OCI-LY3 (cell line): ENCODE data around the gene HNF1B.

Source experiments
- H2AFZ ChIP-seq: fragments of 200-600, 300-600 bp; shearing (Covaris generic); 2 replicates; pipeline ENCODE4 v1.6.0; 2014; ENCODE audit warnings: antibody characterized with exemption, low read depth, low read length
- H3K27ac ChIP-seq: fragments of 200-600, 300-600 bp; sonication (generic); 2 replicates; pipeline ENCODE4 v1.5.1; 2014; ENCODE audit warnings: mild to moderate bottlenecking, low read length, moderate library complexity, mixed read lengths
- H3K27me3 ChIP-seq: fragments of 200-600, 300-600 bp; sonication (generic); 2 replicates; pipeline ENCODE4 v1.6.1; 2014; ENCODE audit warnings: low read depth, low read length, mixed read lengths
- H3K36me3 ChIP-seq: fragments of 200-600, 300-600 bp; sonication (generic); replicated peaks from 2 replicates; pipeline ENCODE3; 2014; ENCODE audit warnings: low read depth, low read length, mixed read lengths
- H3K4me1 ChIP-seq: fragments of 300-600, 200-600 bp; sonication (generic); 2 replicates; pipeline ENCODE4 v1.6.1; 2014; ENCODE audit warnings: low read length, mixed read lengths
- H3K4me2 ChIP-seq: fragments of 200-600, 300-600 bp; sonication (generic); 2 replicates; pipeline ENCODE4 v1.6.1; 2014; ENCODE audit warnings: low read length, mixed read lengths
- H3K4me3 ChIP-seq: fragments of 300-600, 200-600 bp; sonication (generic); 2 replicates; pipeline ENCODE4 v1.5.1; 2014; ENCODE audit warnings: antibody characterized with exemption, mild to moderate bottlenecking, low read length, moderate library complexity
- H3K79me2 ChIP-seq: fragments of 300-600, 200-600 bp; shearing (Covaris generic); 2 replicates; pipeline ENCODE4 v1.6.1; 2014; ENCODE audit warnings: mild to moderate bottlenecking, low read length, mixed read lengths
- H3K9ac ChIP-seq: fragments of 300-600, 200-600 bp; shearing (Covaris generic); 2 replicates; pipeline ENCODE4 v1.6.0; 2014; ENCODE audit warnings: mild to moderate bottlenecking, low read length, moderate library complexity
- H3K9me3 ChIP-seq: fragments of 200-600, 300-600 bp; shearing (Covaris generic); 2 replicates; pipeline ENCODE4 v1.6.1; 2014; ENCODE audit warnings: low read length, mixed read lengths; ENCODE audit not compliant: insufficient read depth
- H4K20me1 ChIP-seq: fragments of 200-600, 300-600 bp; sonication (generic); 2 replicates; pipeline ENCODE4 v1.6.1; 2016; ENCODE audit warnings: low read length, mixed read lengths; ENCODE audit not compliant: insufficient read depth
- CTCF ChIP-seq: fragments of 200-600, 300-600 bp; sonication (generic); IDR thresholded peaks from 2 replicates; pipeline ENCODE4 v1.5.1; 2014; ENCODE audit warnings: antibody characterized with exemption, low read length, low read depth
- EZH2phosphoT487 ChIP-seq: fragments of 200-600 bp; shearing (Covaris generic); IDR thresholded peaks from 2 replicates; pipeline ENCODE4 v1.6.1; 2018; ENCODE audit warnings: antibody characterized with exemption, mixed run types, low read depth

The HNF1B gene

DNA sequence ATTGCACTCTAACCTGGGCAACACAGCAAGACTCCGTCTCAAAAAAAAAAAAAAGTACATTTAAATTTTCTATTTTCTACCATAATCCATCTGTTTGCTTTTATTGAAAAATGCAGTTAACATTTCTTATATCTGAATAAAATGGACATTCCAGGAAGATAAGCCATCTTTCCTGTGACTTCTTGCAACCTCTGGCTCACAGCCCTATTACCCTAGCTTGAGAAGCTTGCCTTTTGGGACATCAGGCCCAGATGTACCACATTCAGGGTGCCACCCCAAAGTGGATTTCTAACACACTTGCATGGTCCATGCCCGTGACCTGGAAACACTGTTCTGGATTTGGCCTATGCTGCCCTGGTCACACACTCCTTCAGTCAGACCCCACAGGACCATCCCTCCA, 71.5 kb downstream of the HNF1B start:
- H3K4me3 ChIP-seq, result no peak overlapping the region
- no peak overlapping the region for H3K4me2 ChIP-seq
- H2AFZ ChIP-seq, result no peak overlapping the region
- TF ChIP-seq CTCF, result no peak
- TF ChIP-seq EZH2phosphoT487, result no peak
- H4K20me1 ChIP-seq, result no peaks in the 10 kb centered on the region
- no peaks in the 10 kb centered on the region for H3K79me2 ChIP-seq
- no peak overlapping the region for H3K9ac ChIP-seq
- H3K4me1 ChIP-seq, result no peaks in the 10 kb centered on the region
- no peak overlapping the region for H3K27ac ChIP-seq
- no peaks in the 10 kb centered on the region for H3K9me3 ChIP-seq
- no peaks in the 10 kb centered on the region for H3K36me3 ChIP-seq
- H3K27me3 ChIP-seq, result 0 out of 2 replicates have a peak, but pooled peaks cover 1% of the 10 kb centered on the region

- H3K4me2 ChIP-seq, result no peak overlapping the region
Measured at GRCh38 chr17:37672548-37673078, 72.2 kb downstream of the HNF1B start.

GRCh38 chr17:37671824-37672547, 72.9 kb downstream of the HNF1B start:
- Histone ChIP-seq H4K20me1 (no peaks in the 10 kb centered on the region), H3K79me2 (no peaks in the 10 kb centered on the region), H3K4me2 (no peak overlapping the region), H3K9me3 (no peaks in the 10 kb centered on the region), H3K36me3 (no peaks in the 10 kb centered on the region), H3K27ac (no peak overlapping the region), H3K4me3 (no peak overlapping the region), H3K9ac (no peak overlapping the region), H2AFZ (no peak overlapping the region), H3K4me1 (no peaks in the 10 kb centered on the region), H3K27me3 (0 out of 2 replicates have a peak, but pooled peaks cover 6% of the 10 kb centered on the region)
- TF ChIP-seq EZH2phosphoT487 (no peak), CTCF (no peak)

More at GRCh38 chr17:37672548-37673078, 72.2 kb downstream of the HNF1B start:
- TF ChIP-seq EZH2phosphoT487 (no peak), CTCF (no peak)
- Histone ChIP-seq H3K4me1 (no peaks in the 10 kb centered on the region), H3K27me3 (0 out of 2 replicates have a peak, but pooled peaks cover 6% of the 10 kb centered on the region), H3K36me3 (no peaks in the 10 kb centered on the region), H3K27ac (no peak overlapping the region), H3K9ac (no peak overlapping the region), H3K4me3 (no peak overlapping the region), H3K79me2 (no peaks in the 10 kb centered on the region), H2AFZ (no peak overlapping the region), H4K20me1 (no peaks in the 10 kb centered on the region), H3K9me3 (no peaks in the 10 kb centered on the region)

DNA sequence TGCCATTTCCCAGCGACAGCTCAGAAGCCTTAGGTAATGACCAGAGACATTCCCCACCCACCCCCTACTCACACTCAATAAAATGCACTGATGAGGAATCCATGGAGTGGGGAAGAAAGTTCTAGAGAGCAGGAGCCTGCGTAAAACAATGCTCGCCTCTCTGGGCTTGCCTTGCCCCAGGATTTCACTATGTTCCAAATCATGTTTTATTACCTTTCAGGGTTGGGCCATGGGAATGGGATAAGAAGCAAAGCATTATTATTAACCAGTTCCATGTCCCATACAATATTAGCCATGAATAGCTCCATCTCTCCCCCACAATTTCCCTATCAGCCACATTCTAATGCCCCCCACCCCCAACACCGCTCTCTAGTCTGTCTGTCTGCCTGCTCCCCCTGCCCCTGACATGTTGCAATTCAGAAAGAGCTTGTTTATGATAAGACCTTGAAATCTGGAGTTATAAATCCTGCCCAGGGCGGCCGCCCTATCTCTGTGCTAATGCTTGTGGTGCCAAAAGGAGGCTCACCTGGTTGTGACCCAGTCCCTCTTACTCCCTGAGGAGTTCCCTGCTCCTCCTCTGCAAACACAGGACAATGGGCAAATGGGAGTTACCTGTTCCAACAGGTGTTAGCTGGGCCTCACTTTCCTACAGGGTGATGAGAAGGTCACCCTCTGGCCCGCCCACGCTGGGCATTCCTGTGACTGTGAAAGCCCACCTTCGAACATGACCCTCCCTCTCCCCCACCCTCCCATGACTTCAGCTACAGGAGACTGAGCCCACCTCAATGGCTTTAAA, 73.6 kb downstream of the HNF1B start:
- Histone ChIP-seq H3K4me2 (no peak overlapping the region), H2AFZ (no peak overlapping the region)

More for the DNA sequence above, 73.6 kb downstream of the HNF1B start:
- H3K79me2 ChIP-seq, result no peaks in the 10 kb centered on the region
- no peaks in the 10 kb centered on the region for H3K9me3 ChIP-seq
- no peak overlapping the region for H3K9ac ChIP-seq
- TF ChIP-seq CTCF (no peak), EZH2phosphoT487 (no peak)
- H3K27me3 ChIP-seq, result 0 out of 2 replicates have a peak, but pooled peaks cover 6% of the 10 kb centered on the region
- H3K4me3 ChIP-seq, result no peak overlapping the region
- H3K27ac ChIP-seq, result no peak overlapping the region
- H3K36me3 ChIP-seq, result no peaks in the 10 kb centered on the region
- no peaks in the 10 kb centered on the region for H3K4me1 ChIP-seq
- no peaks in the 10 kb centered on the region for H4K20me1 ChIP-seq
